Activated T-helper 1 cell treated with anti-CD3 and anti-CD28 coated beads, Interleukin-12 subunit alpha, Interleukin-12 subunit beta, Interleukin-2, Interleukin-4 antibody, amounts not matched to agents 30 ng/mL and 10 ng/mL and 1 ng/mL, durations not matched to agents 14 hours and 24 hours and 36 hours (primary cell): ENCODE data around the gene COL9A3. TPM values are rescaled to one million over a fixed set of nuclear protein-coding genes. Genes with fewer than 3 reads are reported as not detected.
A peak's percentile ranks its signal among the peaks of the same experiment; 100 is the strongest.

Source experiments
- DNase-seq: peaks from one replicate; pipeline ENCODE4 v3.0.0; 2021; ENCODE audit warnings: low spot score
- H3K27ac Mint-ChIP-seq: one replicate; pipeline ENCODE4 v1.8.0; 2021; ENCODE audit warnings: mild to moderate bottlenecking, mixed read lengths
- H3K27me3 Mint-ChIP-seq: one replicate; pipeline ENCODE4 v1.8.0; 2022; ENCODE audit warnings: mild to moderate bottlenecking, moderate library complexity, mixed read lengths; ENCODE audit not compliant: insufficient read depth
- H3K36me3 Mint-ChIP-seq: one replicate; pipeline ENCODE4 v1.8.0; 2021; ENCODE audit warnings: low read depth, mixed read lengths
- H3K4me1 Mint-ChIP-seq: one replicate; pipeline ENCODE4 v1.8.0; 2021; ENCODE audit warnings: low read depth, mixed read lengths
- H3K4me3 Mint-ChIP-seq: one replicate; pipeline ENCODE4 v1.8.0; 2021; ENCODE audit warnings: mild to moderate bottlenecking, moderate library complexity, mixed read lengths
- H3K9me3 Mint-ChIP-seq: one replicate; pipeline ENCODE4 v1.8.0; 2021; ENCODE audit warnings: mixed read lengths
- intact Hi-C: fragments of 100-400 bp; cut with micrococcal nuclease; formaldehyde crosslinking; loops from one replicate; pipeline ENCODE4 v1.15.1; 2024
- total RNA-seq: library from RNA; stranded (reverse); gene quantifications from 2 replicates; pipeline ENCODE4 v1.2.3, GENCODE V29; 2022

The COL9A3 gene
- total RNA-seq, 1 donor from 2014 or later = not detected

GRCh38 chr20:62827311-62828038 lies 10.6 kb downstream of the COL9A3 start:
- Mint-ChIP-seq H3K27me3 (no peaks in the 10 kb centered on the region), H3K4me1 (peaks cover 5% of the 10 kb centered on the region), H3K36me3 (no peaks in the 10 kb centered on the region), H3K9me3 (no peaks in the 10 kb centered on the region), H3K4me3 (no peak overlapping the region), H3K27ac (no peak overlapping the region)
- no peak for DNase-seq
- intact Hi-C loops = no loop called here

DNA sequence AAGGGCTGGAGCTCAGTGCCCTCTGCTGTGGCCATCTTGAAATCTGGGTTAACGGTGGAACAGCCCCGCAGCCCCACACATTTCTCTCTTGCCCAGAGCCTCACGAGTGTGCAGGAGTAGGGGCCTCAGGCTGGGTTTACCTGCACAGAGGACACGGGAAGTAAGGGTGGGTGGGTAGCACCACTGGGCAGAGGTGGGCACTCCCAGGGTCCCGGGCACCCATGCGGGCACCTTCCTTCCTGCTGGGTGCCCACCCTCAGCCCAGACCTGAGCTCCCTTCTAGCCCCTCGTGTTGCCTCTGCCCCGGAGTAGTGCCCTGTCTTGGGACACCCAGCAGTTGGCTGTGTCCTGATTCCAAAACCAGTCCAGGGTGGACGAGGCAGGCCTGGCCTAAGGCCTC lies 11.2 kb downstream of the COL9A3 start:
- Mint-ChIP-seq H3K4me1 (peaks cover 10% of the 10 kb centered on the region), H3K36me3 (no peaks in the 10 kb centered on the region), H3K27me3 (peaks cover 3% of the 10 kb centered on the region), H3K27ac (no peak overlapping the region), H3K9me3 (no peaks in the 10 kb centered on the region), H3K4me3 (no peak overlapping the region)
- intact Hi-C loops = no loop called here
- no peak for DNase-seq

- Mint-ChIP-seq H3K36me3 (no peaks in the 10 kb centered on the region), H3K27ac (no peak overlapping the region), H3K9me3 (no peaks in the 10 kb centered on the region), H3K4me1 (peaks cover 10% of the 10 kb centered on the region), H3K27me3 (peaks cover 3% of the 10 kb centered on the region), H3K4me3 (no peak overlapping the region)
- no peak for DNase-seq
- intact Hi-C loops = no loop called here
Measured at GRCh38 chr20:62828511-62829230, 11.8 kb downstream of the COL9A3 start.

GRCh38 chr20:62829231-62830230 lies 12.7 kb downstream of the COL9A3 start:
- intact Hi-C loops = no loop called here
- H3K27me3 Mint-ChIP-seq = peaks cover 3% of the 10 kb centered on the region
- no peaks in the 10 kb centered on the region for H3K9me3 Mint-ChIP-seq
- no peak overlapping the region for H3K4me3 Mint-ChIP-seq
- no peaks in the 10 kb centered on the region for H3K36me3 Mint-ChIP-seq
- no peak for DNase-seq
- peaks cover 10% of the 10 kb centered on the region for H3K4me1 Mint-ChIP-seq
- no peak overlapping the region for H3K27ac Mint-ChIP-seq

GRCh38 chr20:62830251-62830650 lies 13.4 kb downstream of the COL9A3 start:
- Mint-ChIP-seq H3K4me3 (no peak overlapping the region), H3K36me3 (no peaks in the 10 kb centered on the region), H3K4me1 (peaks cover 10% of the 10 kb centered on the region), H3K9me3 (no peaks in the 10 kb centered on the region), H3K27ac (no peak overlapping the region), H3K27me3 (peaks cover 3% of the 10 kb centered on the region)
- intact Hi-C loops = no loop called here
- DNase-seq = no peak

DNA sequence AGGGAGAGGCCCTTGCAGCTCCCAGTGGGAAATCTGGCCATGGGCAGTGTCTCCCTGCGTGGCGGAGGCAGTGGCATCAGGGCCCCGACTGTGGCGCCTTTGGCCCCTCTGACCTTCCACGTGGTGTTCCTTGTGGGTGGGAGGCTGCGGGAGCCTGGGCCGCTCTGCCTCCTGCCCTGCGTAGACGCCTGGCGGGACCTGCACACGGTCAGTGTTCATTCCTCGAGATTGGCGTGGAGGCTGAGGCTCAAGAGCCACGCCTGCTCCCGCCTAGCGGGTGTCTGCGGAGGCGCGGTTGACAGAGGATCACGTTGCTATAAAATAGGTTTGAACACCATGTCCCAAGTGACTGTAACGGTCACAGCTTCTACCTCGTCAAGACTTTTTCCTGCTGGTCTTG lies 14.0 kb downstream of the COL9A3 start:
- no peak for DNase-seq
- H3K27ac Mint-ChIP-seq = no peak overlapping the region
- H3K27me3 Mint-ChIP-seq = peaks cover 3% of the 10 kb centered on the region
- intact Hi-C loops = no loop called here
- H3K4me1 Mint-ChIP-seq = peaks cover 10% of the 10 kb centered on the region
- no peak overlapping the region for H3K4me3 Mint-ChIP-seq
- no peaks in the 10 kb centered on the region for H3K36me3 Mint-ChIP-seq
- H3K9me3 Mint-ChIP-seq = no peaks in the 10 kb centered on the region

- DNase-seq = no peak
- no peaks in the 10 kb centered on the region for H3K36me3 Mint-ChIP-seq
- no peak overlapping the region for H3K4me3 Mint-ChIP-seq
- peaks cover 3% of the 10 kb centered on the region for H3K27me3 Mint-ChIP-seq
- peaks cover 10% of the 10 kb centered on the region for H3K4me1 Mint-ChIP-seq
- H3K27ac Mint-ChIP-seq = no peak overlapping the region
- intact Hi-C loops = no loop called here
- no peaks in the 10 kb centered on the region for H3K9me3 Mint-ChIP-seq
Measured at GRCh38 chr20:62831361-62831788, 14.5 kb downstream of the COL9A3 start.

DNA sequence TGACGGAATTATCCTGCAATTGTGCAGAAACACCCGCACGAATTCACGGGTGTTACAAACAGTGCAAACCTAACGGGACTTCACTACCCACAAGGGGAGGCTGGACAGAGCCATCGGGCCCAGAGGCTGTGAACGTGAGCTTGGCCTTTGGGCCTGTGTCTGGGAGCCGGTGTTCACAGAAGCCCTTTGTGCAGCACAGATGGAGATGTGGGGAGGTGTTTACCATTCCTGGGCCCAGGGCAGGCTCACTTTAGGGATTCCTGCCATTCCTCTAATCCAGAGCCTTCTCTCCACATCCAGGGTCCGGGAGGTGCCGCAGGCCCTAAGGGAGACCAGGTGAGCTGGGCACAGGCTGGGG lies 15.0 kb downstream of the COL9A3 start:
- intact Hi-C loops = no loop called here
- Mint-ChIP-seq H3K4me1 (peaks cover 10% of the 10 kb centered on the region), H3K27me3 (peaks cover 3% of the 10 kb centered on the region), H3K4me3 (no peak overlapping the region), H3K27ac (no peak overlapping the region), H3K9me3 (no peaks in the 10 kb centered on the region), H3K36me3 (no peaks in the 10 kb centered on the region)
- no peak for DNase-seq

- peak; percentile 24 for DNase-seq
- H3K4me1 Mint-ChIP-seq = peaks cover 10% of the 10 kb centered on the region
Measured at GRCh38 chr20:62832212-62832922, 15.5 kb downstream of the COL9A3 start.

GRCh38 chr20:62832951-62833391 lies 16.1 kb downstream of the COL9A3 start:
- Mint-ChIP-seq H3K36me3 (no peaks in the 10 kb centered on the region), H3K27ac (no peak overlapping the region), H3K27me3 (peaks cover 3% of the 10 kb centered on the region), H3K4me3 (no peak overlapping the region), H3K9me3 (no peaks in the 10 kb centered on the region), H3K4me1 (peaks cover 10% of the 10 kb centered on the region)
- intact Hi-C loops = no loop called here
- DNase-seq = no peak

More at GRCh38 chr20:62832212-62832922, 15.5 kb downstream of the COL9A3 start:
- no peaks in the 10 kb centered on the region for H3K9me3 Mint-ChIP-seq
- no peak overlapping the region for H3K27ac Mint-ChIP-seq
- H3K36me3 Mint-ChIP-seq = no peaks in the 10 kb centered on the region
- peaks cover 3% of the 10 kb centered on the region for H3K27me3 Mint-ChIP-seq
- intact Hi-C loops = no loop called here
- peak overlapping the region; percentile 42 for H3K4me3 Mint-ChIP-seq

DNA sequence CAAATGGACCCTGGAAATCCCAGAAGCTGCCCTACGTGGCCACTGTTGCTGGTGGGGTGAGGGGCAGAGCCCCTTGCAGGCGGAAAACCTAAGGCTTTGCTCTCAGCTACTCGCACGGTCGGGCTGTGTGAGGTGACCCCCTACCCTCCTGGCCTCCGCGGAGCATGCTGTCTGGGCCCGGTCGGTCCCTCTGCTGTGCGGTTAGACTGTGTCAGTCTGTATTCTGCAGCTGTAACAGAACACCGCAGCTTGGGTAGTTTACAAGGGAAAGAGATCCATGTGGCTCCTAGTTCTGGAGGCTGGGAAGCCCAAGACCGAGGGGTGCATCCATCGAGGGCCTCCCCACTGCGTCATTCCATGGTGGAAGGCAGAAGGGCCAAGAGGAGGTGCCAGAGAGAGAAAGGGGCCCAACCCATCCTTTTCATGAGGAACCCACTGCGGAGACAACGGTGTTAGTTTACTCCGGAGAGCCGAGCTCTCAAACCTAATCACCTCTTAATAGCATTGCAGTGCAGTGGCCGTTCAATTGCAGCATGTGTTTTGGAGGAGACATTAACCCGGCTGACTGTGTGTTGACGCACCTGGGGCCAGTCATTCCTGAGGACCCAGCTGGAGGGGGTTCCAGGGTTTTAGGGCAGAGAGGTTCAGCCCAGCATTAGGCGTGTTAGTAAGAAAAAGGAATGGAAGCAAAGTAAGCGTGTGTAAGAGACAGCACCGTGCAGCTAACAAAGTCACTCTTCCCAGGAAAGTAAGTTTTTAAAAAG lies 18.3 kb downstream of the COL9A3 start:
- Mint-ChIP-seq H3K4me3 (no peak overlapping the region), H3K27me3 (peaks cover 3% of the 10 kb centered on the region), H3K36me3 (no peaks in the 10 kb centered on the region), H3K4me1 (peaks cover 10% of the 10 kb centered on the region), H3K27ac (no peak overlapping the region), H3K9me3 (no peaks in the 10 kb centered on the region)
- DNase-seq = no peak
- intact Hi-C loops = no loop called here
